K562 (cell line): ENCODE measurements around the gene SPINT1. TPM values are rescaled to one million over a fixed set of nuclear protein-coding genes. Genes with fewer than 3 reads are reported as not detected.

Experiments
- CC2D1A ChIP-seq: fragments of 450-650 bp; IDR thresholded peaks from 2 replicates; pipeline ENCODE4 v1.6.1; 2017; ENCODE audit warnings: mild to moderate bottlenecking
- CXXC5 ChIP-seq: fragments of 250-450 bp; sonication (Bioruptor Pico); IDR thresholded peaks from 2 replicates; pipeline ENCODE4 v1.8.0; 2022; ENCODE audit warnings: inconsistent platforms, mild to moderate bottlenecking, moderate library complexity
- ETV1 ChIP-seq: fragments of 450-650 bp; conservative IDR thresholded peaks from 2 replicates; pipeline ENCODE4 v1.6.1; 2016; ENCODE audit warnings: missing genetic modification characterization, control low read depth, low read depth, missing compliant biosample characterization
- EWSR1 ChIP-seq: fragments of 450-650 bp; IDR thresholded peaks from 2 replicates; pipeline ENCODE4 v1.6.1; 2018; ENCODE audit warnings: borderline replicate concordance, mild to moderate bottlenecking, low read depth, moderate library complexity; ENCODE audit not compliant: partially characterized antibody
- HMGN3 ChIP-seq: IDR thresholded peaks from 2 replicates; pipeline ENCODE4 v1.6.1; 2011; ENCODE audit warnings: borderline replicate concordance, low read depth, mild to moderate bottlenecking, mixed read lengths, low read length; ENCODE audit not compliant: insufficient read length; ENCODE audit errors: extremely low read depth
- JUN ChIP-seq, 2 experiments: sonication (generic) in 1 of 2; formaldehyde crosslinking in 1 of 2; IDR thresholded peaks; 2 replicates each; pipeline versions ENCODE4 v1.6.1 to v1.8.0; 2012 to 2022; ENCODE audit warnings: borderline replicate concordance in 2 of 2, mild to moderate bottlenecking in 2 of 2, improper control_type of control experiment in 1 of 2, low read depth in 1 of 2, low read length in 1 of 2, missing genetic modification reagents in 1 of 2
- KDM4B ChIP-seq, 2 experiments: fragments of 450-650 bp in 1 of 2; sonication (generic) in 1 of 2; IDR thresholded peaks; 2 replicates each; pipeline ENCODE4 v1.6.1; 2016 to 2017; ENCODE audit warnings: borderline replicate concordance in 2 of 2, antibody characterized with exemption in 1 of 2, low read depth in 1 of 2, mild to moderate bottlenecking in 1 of 2
- MEIS2 ChIP-seq: fragments of 450-650 bp; IDR thresholded peaks from 2 replicates; pipeline ENCODE4 v1.6.1; 2014; ENCODE audit warnings: mild to moderate bottlenecking; ENCODE audit not compliant: partially characterized antibody
- SIN3B ChIP-seq: fragments of 450-650 bp; IDR thresholded peaks from 2 replicates; pipeline ENCODE4 v1.6.1; 2017; ENCODE audit warnings: low read depth, mild to moderate bottlenecking, moderate library complexity
- ZBTB17 ChIP-seq: fragments of 450-650 bp; formaldehyde crosslinking; IDR thresholded peaks from 2 replicates; pipeline ENCODE4 v1.4.0; 2020; ENCODE audit warnings: mild to moderate bottlenecking
- ZNF12 ChIP-seq: sonication (generic); formaldehyde crosslinking; IDR thresholded peaks from 2 replicates; pipeline ENCODE4 v1.4.0; 2020; ENCODE audit warnings: mild to moderate bottlenecking, missing genetic modification reagents
- polyA plus RNA-seq, 8 experiments: library from polyadenylated mRNA; depleted of rRNA in 4 of 8; stranded (reverse) in 5 of 8; unstranded in 3 of 8; fragments of >200 nt; fragmentation: Nextera tagmentation in 2 of 8; fragmentation: Illumina TruSeq in 1 of 8; extraction: Ambion mirVana in 2 of 8; extraction: Trizol in 1 of 8; gene quantifications; 2 replicates each; pipeline versions ENCODE4 v1.2.1 to v1.2.3, GENCODE V29; 2011 to 2014; ENCODE audit warnings: inconsistent platforms in 1 of 8, missing spikeins in 1 of 8
- total RNA-seq, 7 experiments: library from RNA; depleted of rRNA in 6 of 7; stranded (reverse); fragments of >200 nt in 6 of 7; fragmentation: Illumina TruSeq in 2 of 7; extraction: Trizol in 2 of 7; gene quantifications; 2 replicates each; pipeline versions ENCODE4 v1.2.1 to v1.2.3, GENCODE V29; 2011 to 2021; ENCODE audit warnings: low replicate concordance in 1 of 7
- TF ChIP-seq, protein P1 (sequence below): fragments of 150-350 bp; IDR thresholded peaks from 2 replicates; pipeline ENCODE4 v1.6.1; 2014; ENCODE audit warnings: low read depth, mild to moderate bottlenecking, low read length, borderline replicate concordance
- TF ChIP-seq, protein P2 (sequence below), 2 experiments: IDR thresholded peaks; 2 replicates each; pipeline ENCODE4 v1.6.1; 2012; ENCODE audit warnings: improper control_type of control experiment in 2 of 2, low read depth in 2 of 2, low read length in 2 of 2, borderline replicate concordance in 1 of 2
- TF ChIP-seq, protein P3 (sequence below): fragments of 250-450 bp; sonication (Bioruptor Pico); IDR thresholded peaks from 2 replicates; pipeline ENCODE4 v1.8.0; 2022; ENCODE audit warnings: inconsistent platforms
- TF ChIP-seq, protein P4 (sequence below): fragments of 450-650 bp; IDR thresholded peaks from 2 replicates; pipeline ENCODE4 v1.6.1; 2017; ENCODE audit warnings: antibody characterized with exemption

The SPINT1 gene
- total and polyA plus RNA-seq, 9 of the 15 experiments (the other 6 are each of a cell fraction or from before 2014, with no cell fraction given): 0.78 to 4.5 (median 1.5) TPM

GRCh38 chr15:40893733-40894680 lies 50.2 kb downstream of the SPINT1 start, which contains the start of gene VPS18 (continued):
- TF ChIP-seq SIN3B: peak; percentile 79
- peak; percentile 2 for TF ChIP-seq MEIS2
- TF ChIP-seq, protein P1, sequence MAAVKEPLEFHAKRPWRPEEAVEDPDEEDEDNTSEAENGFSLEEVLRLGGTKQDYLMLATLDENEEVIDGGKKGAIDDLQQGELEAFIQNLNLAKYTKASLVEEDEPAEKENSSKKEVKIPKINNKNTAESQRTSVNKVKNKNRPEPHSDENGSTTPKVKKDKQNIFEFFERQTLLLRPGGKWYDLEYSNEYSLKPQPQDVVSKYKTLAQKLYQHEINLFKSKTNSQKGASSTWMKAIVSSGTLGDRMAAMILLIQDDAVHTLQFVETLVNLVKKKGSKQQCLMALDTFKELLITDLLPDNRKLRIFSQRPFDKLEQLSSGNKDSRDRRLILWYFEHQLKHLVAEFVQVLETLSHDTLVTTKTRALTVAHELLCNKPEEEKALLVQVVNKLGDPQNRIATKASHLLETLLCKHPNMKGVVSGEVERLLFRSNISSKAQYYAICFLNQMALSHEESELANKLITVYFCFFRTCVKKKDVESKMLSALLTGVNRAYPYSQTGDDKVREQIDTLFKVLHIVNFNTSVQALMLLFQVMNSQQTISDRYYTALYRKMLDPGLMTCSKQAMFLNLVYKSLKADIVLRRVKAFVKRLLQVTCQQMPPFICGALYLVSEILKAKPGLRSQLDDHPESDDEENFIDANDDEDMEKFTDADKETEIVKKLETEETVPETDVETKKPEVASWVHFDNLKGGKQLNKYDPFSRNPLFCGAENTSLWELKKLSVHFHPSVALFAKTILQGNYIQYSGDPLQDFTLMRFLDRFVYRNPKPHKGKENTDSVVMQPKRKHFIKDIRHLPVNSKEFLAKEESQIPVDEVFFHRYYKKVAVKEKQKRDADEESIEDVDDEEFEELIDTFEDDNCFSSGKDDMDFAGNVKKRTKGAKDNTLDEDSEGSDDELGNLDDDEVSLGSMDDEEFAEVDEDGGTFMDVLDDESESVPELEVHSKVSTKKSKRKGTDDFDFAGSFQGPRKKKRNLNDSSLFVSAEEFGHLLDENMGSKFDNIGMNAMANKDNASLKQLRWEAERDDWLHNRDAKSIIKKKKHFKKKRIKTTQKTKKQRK: no peak
- TF ChIP-seq JUN (IDR thresholded peaks at IDR 0.05; ENCODE audit: borderline replicate concordance, low read depth, low read length): peak; percentile 77
- no peak for TF ChIP-seq JUN (CRISPR knock-in tag; IDR thresholded peaks at IDR 0.05; ENCODE audit: borderline replicate concordance)
- 0 out of 2 replicates have a peak, but pooled peaks have one; percentile 32 for TF ChIP-seq ZNF12 (CRISPR knock-in tag)
- TF ChIP-seq ZBTB17: peak; percentile 63; the same call in 1 of the 2 replicates
- TF ChIP-seq CXXC5 (CRISPR knock-in tag): peak; percentile 94
- no peak for TF ChIP-seq KDM4B (IDR thresholded peaks at IDR 0.05; ENCODE audit: borderline replicate concordance in 2 of 2, low read depth in 1 of 2)
- TF ChIP-seq, protein P2, sequence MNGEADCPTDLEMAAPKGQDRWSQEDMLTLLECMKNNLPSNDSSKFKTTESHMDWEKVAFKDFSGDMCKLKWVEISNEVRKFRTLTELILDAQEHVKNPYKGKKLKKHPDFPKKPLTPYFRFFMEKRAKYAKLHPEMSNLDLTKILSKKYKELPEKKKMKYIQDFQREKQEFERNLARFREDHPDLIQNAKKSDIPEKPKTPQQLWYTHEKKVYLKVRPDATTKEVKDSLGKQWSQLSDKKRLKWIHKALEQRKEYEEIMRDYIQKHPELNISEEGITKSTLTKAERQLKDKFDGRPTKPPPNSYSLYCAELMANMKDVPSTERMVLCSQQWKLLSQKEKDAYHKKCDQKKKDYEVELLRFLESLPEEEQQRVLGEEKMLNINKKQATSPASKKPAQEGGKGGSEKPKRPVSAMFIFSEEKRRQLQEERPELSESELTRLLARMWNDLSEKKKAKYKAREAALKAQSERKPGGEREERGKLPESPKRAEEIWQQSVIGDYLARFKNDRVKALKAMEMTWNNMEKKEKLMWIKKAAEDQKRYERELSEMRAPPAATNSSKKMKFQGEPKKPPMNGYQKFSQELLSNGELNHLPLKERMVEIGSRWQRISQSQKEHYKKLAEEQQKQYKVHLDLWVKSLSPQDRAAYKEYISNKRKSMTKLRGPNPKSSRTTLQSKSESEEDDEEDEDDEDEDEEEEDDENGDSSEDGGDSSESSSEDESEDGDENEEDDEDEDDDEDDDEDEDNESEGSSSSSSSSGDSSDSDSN (IDR thresholded peaks at IDR 0.05; ENCODE audit: borderline replicate concordance in 1 of 2, low read depth in 2 of 2, low read length in 2 of 2): peak in 1 of 2 experiments; percentile 65; a peak in 1 of 4 replicates
- TF ChIP-seq, protein P3, sequence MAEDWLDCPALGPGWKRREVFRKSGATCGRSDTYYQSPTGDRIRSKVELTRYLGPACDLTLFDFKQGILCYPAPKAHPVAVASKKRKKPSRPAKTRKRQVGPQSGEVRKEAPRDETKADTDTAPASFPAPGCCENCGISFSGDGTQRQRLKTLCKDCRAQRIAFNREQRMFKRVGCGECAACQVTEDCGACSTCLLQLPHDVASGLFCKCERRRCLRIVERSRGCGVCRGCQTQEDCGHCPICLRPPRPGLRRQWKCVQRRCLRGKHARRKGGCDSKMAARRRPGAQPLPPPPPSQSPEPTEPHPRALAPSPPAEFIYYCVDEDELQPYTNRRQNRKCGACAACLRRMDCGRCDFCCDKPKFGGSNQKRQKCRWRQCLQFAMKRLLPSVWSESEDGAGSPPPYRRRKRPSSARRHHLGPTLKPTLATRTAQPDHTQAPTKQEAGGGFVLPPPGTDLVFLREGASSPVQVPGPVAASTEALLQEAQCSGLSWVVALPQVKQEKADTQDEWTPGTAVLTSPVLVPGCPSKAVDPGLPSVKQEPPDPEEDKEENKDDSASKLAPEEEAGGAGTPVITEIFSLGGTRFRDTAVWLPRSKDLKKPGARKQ (CRISPR knock-in tag): no peak
- 0 out of 2 replicates have a peak, but pooled peaks have one; percentile 27 for TF ChIP-seq ETV1
- no peak for TF ChIP-seq EWSR1
- TF ChIP-seq, protein P4, sequence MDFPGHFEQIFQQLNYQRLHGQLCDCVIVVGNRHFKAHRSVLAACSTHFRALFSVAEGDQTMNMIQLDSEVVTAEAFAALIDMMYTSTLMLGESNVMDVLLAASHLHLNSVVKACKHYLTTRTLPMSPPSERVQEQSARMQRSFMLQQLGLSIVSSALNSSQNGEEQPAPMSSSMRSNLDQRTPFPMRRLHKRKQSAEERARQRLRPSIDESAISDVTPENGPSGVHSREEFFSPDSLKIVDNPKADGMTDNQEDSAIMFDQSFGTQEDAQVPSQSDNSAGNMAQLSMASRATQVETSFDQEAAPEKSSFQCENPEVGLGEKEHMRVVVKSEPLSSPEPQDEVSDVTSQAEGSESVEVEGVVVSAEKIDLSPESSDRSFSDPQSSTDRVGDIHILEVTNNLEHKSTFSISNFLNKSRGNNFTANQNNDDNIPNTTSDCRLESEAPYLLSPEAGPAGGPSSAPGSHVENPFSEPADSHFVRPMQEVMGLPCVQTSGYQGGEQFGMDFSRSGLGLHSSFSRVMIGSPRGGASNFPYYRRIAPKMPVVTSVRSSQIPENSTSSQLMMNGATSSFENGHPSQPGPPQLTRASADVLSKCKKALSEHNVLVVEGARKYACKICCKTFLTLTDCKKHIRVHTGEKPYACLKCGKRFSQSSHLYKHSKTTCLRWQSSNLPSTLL: no peak
- TF ChIP-seq HMGN3: peak; percentile 73
- peak; percentile 77; the same call in 1 of the 2 replicates for TF ChIP-seq CC2D1A
